ENCODE data around the gene LZTFL1.

The LZTFL1 gene

GRCh38 chr3:45887285-45887684 is 45.4 kb upstream of the LZTFL1 start:
- TF ChIP-seq TCF12 (IDR thresholded peaks at IDR 0.05; ENCODE audit: low read depth) (no peak), MAX (IDR thresholded peaks at IDR 0.05) (no peak), CREB1 (IDR thresholded peaks at IDR 0.05; ENCODE audit: low read depth) (no peak), EGR1 (IDR thresholded peaks at IDR 0.05) (no peak), NFIC (IDR thresholded peaks at IDR 0.05) (no peak), TAF1 (IDR thresholded peaks at IDR 0.05; ENCODE audit: low read depth) (no peak), REST (IDR thresholded peaks at IDR 0.05; ENCODE audit: low read depth) (no peak), CEBPB (IDR thresholded peaks at IDR 0.05) (no peak), TEAD4 (IDR thresholded peaks at IDR 0.05) (no peak), FOXM1 (IDR thresholded peaks at IDR 0.05; ENCODE audit: borderline replicate concordance, low read depth) (no peak), YY1 (IDR thresholded peaks at IDR 0.05; ENCODE audit: low read depth) (no peak), RAD21 (IDR thresholded peaks at IDR 0.05; ENCODE audit: low read depth) (no peak), EP300 (IDR thresholded peaks at IDR 0.05; ENCODE audit: borderline replicate concordance) (no peak)

- TF ChIP-seq NFIC (IDR thresholded peaks at IDR 0.05), result no peak
- no peak for TF ChIP-seq TAF1 (IDR thresholded peaks at IDR 0.05; ENCODE audit: low read depth)
- TF ChIP-seq CREB1 (IDR thresholded peaks at IDR 0.05; ENCODE audit: low read depth), result no peak
- TF ChIP-seq YY1 (IDR thresholded peaks at IDR 0.05; ENCODE audit: low read depth), result no peak
- no peak for TF ChIP-seq RAD21 (IDR thresholded peaks at IDR 0.05; ENCODE audit: low read depth)
- no peak for TF ChIP-seq MAX (IDR thresholded peaks at IDR 0.05)
- TF ChIP-seq ZBTB7A (IDR thresholded peaks at IDR 0.05; ENCODE audit: low read depth), result no peak
- no peak for TF ChIP-seq USF1 (IDR thresholded peaks at IDR 0.05)
- TF ChIP-seq FOXM1 (IDR thresholded peaks at IDR 0.05; ENCODE audit: borderline replicate concordance, low read depth), result no peak
- TF ChIP-seq REST (IDR thresholded peaks at IDR 0.05; ENCODE audit: low read depth), result no peak
- TF ChIP-seq EP300 (IDR thresholded peaks at IDR 0.05; ENCODE audit: borderline replicate concordance), result no peak
- TF ChIP-seq CEBPB (IDR thresholded peaks at IDR 0.05), result no peak
- TF ChIP-seq TCF12 (IDR thresholded peaks at IDR 0.05; ENCODE audit: low read depth), result no peak
- TF ChIP-seq EGR1 (IDR thresholded peaks at IDR 0.05), result no peak
Measured at GRCh38 chr3:45885979-45886705, 44.2 kb upstream of the LZTFL1 start, which contains the start of gene CCR9. Gene CCR9 (plus strand): TSS chr3:45886543. CDS start chr3:45894934, 8,391 bp downstream.

GRCh38 chr3:45884368-45885201 is 42.7 kb upstream of the LZTFL1 start:
- TF ChIP-seq EGR1 (IDR thresholded peaks at IDR 0.05) (no peak), TCF12 (IDR thresholded peaks at IDR 0.05; ENCODE audit: low read depth) (no peak), REST (IDR thresholded peaks at IDR 0.05; ENCODE audit: low read depth) (no peak)
